ENCODE results near the gene GHRHR. TPM values are rescaled to one million over a fixed set of nuclear protein-coding genes. Genes with fewer than 3 reads are reported as not detected.

Gene GHRHR
- total RNA-seq, 2 donors from 2014 or later, result not detected

DNA sequence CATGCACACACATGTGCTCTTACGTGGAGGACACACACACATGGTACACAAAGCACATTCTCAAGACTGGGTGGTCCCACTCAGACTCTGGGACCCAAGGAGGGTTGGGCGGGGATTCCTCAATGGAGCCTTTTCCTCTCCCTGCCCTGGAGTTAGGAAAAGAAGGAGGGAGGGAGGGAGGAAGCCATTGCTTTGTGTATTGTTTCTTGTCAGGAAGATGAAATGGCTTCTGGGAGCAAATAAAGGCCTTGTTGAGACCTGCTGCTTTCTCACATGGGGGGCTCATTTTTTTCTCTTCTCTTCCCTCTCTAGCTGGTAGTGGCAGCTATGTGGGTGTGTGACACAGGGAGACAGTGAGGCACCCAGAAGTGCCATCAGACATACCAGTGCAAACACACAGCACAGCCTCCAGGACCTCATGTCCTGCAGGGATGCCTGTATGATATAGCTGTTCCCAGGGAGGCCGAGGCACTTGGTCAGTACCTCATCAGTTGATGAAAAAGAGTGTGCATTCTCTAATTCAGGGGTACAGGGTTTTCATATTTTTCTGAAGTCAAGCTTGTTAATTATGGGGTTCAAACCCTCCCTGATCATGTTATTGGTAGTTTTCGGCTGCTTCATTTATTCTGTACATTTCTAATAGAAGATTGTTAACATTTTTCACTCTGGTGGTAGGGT lies 46.4 kb upstream of the GHRHR start:
- DNase-seq (ENCODE audit: low spot score), result no peak
- Histone ChIP-seq H3K36me3 (peaks cover under 1% of the 10 kb centered on the region), H3K4me1 (peaks cover 0 to 99% of the 10 kb centered on the region in 2 donors), H3K27me3 (no peaks in the 10 kb centered on the region), H3K9me3 (no peaks in the 10 kb centered on the region), H3K4me3 (no peak overlapping the region), H3K27ac (peak overlapping the region; percentile 82 to 94)
- TF ChIP-seq, protein P1, sequence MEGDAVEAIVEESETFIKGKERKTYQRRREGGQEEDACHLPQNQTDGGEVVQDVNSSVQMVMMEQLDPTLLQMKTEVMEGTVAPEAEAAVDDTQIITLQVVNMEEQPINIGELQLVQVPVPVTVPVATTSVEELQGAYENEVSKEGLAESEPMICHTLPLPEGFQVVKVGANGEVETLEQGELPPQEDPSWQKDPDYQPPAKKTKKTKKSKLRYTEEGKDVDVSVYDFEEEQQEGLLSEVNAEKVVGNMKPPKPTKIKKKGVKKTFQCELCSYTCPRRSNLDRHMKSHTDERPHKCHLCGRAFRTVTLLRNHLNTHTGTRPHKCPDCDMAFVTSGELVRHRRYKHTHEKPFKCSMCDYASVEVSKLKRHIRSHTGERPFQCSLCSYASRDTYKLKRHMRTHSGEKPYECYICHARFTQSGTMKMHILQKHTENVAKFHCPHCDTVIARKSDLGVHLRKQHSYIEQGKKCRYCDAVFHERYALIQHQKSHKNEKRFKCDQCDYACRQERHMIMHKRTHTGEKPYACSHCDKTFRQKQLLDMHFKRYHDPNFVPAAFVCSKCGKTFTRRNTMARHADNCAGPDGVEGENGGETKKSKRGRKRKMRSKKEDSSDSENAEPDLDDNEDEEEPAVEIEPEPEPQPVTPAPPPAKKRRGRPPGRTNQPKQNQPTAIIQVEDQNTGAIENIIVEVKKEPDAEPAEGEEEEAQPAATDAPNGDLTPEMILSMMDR (IDR thresholded peaks at IDR 0.05), result no peak

DNA sequence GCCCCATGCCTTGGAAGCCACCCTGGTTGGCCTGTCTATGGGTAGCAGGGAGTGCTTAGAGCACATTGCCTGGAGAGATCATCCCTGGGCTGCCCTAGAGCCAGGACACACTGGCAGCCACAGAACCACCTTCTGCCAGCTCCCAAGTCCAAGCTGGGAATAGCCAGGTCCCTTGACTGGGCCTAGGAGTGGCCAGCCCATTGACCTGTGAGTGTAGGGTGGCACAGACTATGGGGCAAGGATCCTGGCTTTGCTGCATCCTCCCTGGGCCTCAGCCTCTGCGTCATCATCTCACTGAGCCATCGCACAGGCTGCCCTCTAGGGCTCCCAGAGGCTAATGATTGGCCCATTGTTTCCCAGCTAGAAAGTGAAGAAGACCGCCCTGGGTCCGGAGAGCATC lies 45.1 kb upstream of the GHRHR start:
- Histone ChIP-seq H3K27ac (peak overlapping the region; percentile 84 to 94), H3K27me3 (no peaks in the 10 kb centered on the region), H3K36me3 (peaks cover 13% of the 10 kb centered on the region), H3K4me3 (no peak overlapping the region), H3K4me1 (peaks cover 0 to 96% of the 10 kb centered on the region in 2 donors), H3K9me3 (no peaks in the 10 kb centered on the region)
- TF ChIP-seq, protein P1 (IDR thresholded peaks at IDR 0.05), result no peak
- no peak for DNase-seq (ENCODE audit: low spot score)

DNA sequence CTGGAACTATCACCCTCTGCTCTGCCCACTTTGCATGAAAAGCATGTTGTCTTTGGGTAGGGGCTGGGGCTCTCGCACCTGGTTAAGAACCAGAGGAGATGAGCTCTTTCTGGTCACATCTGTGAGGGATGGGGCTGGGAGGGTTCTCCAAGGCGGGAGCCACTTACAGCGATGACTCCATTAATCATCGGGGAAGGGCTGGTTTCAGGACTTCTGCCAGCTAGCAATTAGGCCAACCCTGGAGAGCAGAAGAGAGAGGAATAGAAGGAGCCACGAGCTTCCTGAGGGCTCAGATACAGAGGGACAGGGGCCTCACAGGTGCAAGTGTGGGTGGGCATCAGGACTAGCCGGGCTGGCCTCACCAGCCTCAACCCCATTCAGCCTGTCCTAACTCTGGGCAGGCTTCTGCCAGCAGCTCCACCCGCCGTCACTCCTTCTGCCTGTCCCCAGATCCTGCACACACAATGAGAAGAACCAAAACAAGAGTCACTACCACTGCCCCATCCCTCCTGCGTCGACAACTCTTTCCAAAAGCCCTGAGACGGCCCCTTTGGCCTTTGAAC lies 43.7 kb upstream of the GHRHR start:
- peak overlapping the region; percentile 84 to 94 for H3K27ac ChIP-seq
- no peaks in the 10 kb centered on the region for H3K27me3 ChIP-seq
- TF ChIP-seq, protein P1 (IDR thresholded peaks at IDR 0.05), result no peak
- H3K4me1 ChIP-seq, result peaks cover 0 to 88% of the 10 kb centered on the region in 2 donors
- no peak overlapping the region for H3K4me3 ChIP-seq
- H3K36me3 ChIP-seq, result peaks cover 27% of the 10 kb centered on the region
- DNase-seq (ENCODE audit: low spot score), result no peak
- H3K9me3 ChIP-seq, result no peaks in the 10 kb centered on the region

DNA sequence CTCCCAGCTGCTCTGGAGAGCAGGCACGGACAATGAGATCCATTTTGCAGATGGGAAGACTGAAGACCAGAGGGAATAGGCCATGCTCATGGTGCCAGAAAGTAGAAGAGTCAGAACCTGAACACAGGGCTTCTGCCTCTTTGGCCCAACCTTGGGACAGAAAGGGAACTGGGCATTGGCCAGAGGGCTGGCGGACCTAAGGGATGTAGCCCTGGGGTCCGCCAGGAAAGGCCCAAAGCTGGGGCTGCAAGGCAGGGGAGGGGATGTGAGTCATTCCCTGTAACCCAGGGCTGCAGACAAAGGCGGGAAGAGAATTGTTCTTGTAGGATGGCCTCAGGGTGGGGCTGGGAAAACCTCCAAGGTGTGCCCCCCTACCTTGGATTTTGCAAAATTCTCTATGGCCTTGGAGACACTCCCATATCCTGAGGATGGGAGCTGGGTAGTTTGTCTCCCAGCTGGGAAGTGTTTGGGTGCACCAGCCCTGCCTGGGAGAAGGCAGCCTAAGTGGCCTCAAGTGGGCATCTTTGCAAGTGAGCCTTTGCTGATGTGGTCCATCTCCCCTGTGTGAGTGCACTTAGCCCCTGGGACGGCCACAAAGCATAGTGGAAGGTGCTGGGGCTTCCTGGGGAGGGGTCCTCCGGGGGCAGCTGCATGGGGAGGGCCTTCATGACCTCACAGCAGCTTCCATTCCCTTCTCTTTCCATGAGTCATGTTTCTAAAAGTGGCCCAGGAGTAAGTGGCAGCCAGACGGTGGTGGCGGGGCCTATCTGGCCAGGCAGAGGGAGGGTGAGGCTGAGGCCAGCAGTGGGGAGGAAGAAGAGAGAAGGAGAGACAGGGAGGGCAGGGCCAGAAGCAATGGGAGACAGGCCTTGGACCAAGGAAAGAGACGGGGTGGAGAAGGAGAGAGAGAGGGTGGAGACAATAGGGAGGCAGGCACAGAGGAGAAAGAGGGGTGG lies 42.9 kb upstream of the GHRHR start:
- Histone ChIP-seq H3K27me3 (no peaks in the 10 kb centered on the region), H3K9me3 (no peaks in the 10 kb centered on the region), H3K4me3 (no peak overlapping the region), H3K36me3 (peaks cover 32% of the 10 kb centered on the region), H3K27ac (peak overlapping the region; percentile 84 to 94), H3K4me1 (peaks cover 0 to 83% of the 10 kb centered on the region in 2 donors)
- TF ChIP-seq, protein P1 (IDR thresholded peaks at IDR 0.05), result no peak
- peak; percentile 63 for DNase-seq (ENCODE audit: low spot score)

DNA sequence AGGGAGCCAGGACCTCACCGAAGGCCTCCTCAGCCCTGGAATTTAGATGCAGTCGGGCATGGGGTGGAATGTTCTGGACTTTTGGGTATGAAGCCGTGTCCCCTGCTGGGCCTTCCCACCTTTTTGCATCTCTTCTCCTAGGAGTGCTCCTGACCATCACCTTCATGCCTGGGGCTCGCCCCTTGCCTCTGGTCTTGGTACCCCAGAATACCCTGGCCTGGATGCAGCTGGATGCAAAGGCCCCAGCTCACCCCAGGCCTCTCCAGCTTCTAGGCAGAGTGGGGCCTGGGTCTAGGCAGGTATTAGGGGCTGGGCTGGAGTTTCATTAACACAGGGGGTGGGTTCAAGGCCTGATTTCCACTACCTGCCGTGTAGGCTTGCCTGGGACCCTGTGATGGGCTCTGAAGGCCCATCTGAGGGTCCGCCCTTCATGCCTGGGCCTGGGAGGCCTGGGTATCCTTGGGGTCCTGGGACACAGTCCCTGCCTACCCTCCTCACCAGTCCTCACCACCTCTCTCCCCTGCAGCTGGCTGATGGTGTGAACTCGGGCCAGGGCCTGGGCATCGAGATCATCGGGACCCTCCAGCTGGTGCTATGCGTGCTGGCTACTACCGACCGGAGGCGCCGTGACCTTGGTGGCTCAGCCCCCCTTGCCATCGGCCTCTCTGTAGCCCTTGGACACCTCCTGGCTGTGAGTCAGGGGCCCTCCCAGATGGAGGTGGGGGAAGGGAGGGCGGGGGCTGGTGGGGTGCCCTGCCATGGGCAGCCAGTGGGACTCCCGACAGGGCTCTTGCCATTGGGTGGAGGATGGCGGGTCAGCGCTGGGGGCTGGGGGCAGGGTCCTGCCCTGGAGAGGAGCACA lies 42.0 kb upstream of the GHRHR start:
- DNase-seq (ENCODE audit: low spot score), result peak; percentile 50
- TF ChIP-seq, protein P1 (IDR thresholded peaks at IDR 0.05), result no peak
- no peak overlapping the region for H3K4me3 ChIP-seq
- peaks cover 32% of the 10 kb centered on the region for H3K36me3 ChIP-seq
- peak overlapping the region; percentile 84 to 94 for H3K27ac ChIP-seq
- H3K9me3 ChIP-seq, result no peaks in the 10 kb centered on the region
- no peaks in the 10 kb centered on the region for H3K27me3 ChIP-seq
- peaks cover 0 to 81% of the 10 kb centered on the region in 2 donors for H3K4me1 ChIP-seq
